Hematopoietic multipotent progenitor cell (in vitro differentiated cells): Measurements from ENCODE around the gene HIVEP3. TPM values are rescaled to one million over a fixed set of nuclear protein-coding genes. Genes with fewer than 3 reads are reported as not detected.

Experiments
- DNase-seq, 3 donors: peaks; one replicate each; pipeline ENCODE4 v3.0.0-alpha.2; 2011 to 2015; ENCODE audit warnings: low read depth in 2 of 3, low spot score in 2 of 3
- total RNA-seq: library from RNA; depleted of rRNA; stranded (reverse); fragments of >200 nt; gene quantifications from one replicate; pipeline ENCODE4 v1.2.3, GENCODE V29; 2012

HIVEP3 gene
- total RNA-seq, 1 donor: 4.6 TPM

GRCh38 chr1:41623736-41624135, 295.0 kb downstream of the HIVEP3 start:
- no peak for DNase-seq

GRCh38 chr1:41622859-41623732, 295.6 kb downstream of the HIVEP3 start:
- DNase-seq: no peak

GRCh38 chr1:41622402-41622801, 296.3 kb downstream of the HIVEP3 start:
- DNase-seq: no peak

GRCh38 chr1:41621791-41622190, 296.9 kb downstream of the HIVEP3 start:
- DNase-seq: no peak

GRCh38 chr1:41621256-41621655, 297.5 kb downstream of the HIVEP3 start:
- no peak for DNase-seq

- no peak for DNase-seq
Measured at GRCh38 chr1:41620365-41621169, 298.2 kb downstream of the HIVEP3 start.

GRCh38 chr1:41619511-41620364, 299.0 kb downstream of the HIVEP3 start:
- DNase-seq: no peak

- no peak for DNase-seq
Measured at GRCh38 chr1:41618871-41619270, 299.9 kb downstream of the HIVEP3 start.

- no peak for DNase-seq
Measured at GRCh38 chr1:41618066-41618825, 300.5 kb downstream of the HIVEP3 start.

GRCh38 chr1:41617336-41617735, 301.4 kb downstream of the HIVEP3 start:
- DNase-seq: no peak

GRCh38 chr1:41616563-41616962, 302.2 kb downstream of the HIVEP3 start:
- DNase-seq: no peak

GRCh38 chr1:41615981-41616380, 302.7 kb downstream of the HIVEP3 start:
- DNase-seq: no peak

- no peak for DNase-seq
Measured at GRCh38 chr1:41615316-41615715, 303.4 kb downstream of the HIVEP3 start.

- DNase-seq: no peak
Measured at GRCh38 chr1:41614818-41615217, 303.9 kb downstream of the HIVEP3 start.

- no peak for DNase-seq
Measured at GRCh38 chr1:41613689-41614574, 304.8 kb downstream of the HIVEP3 start.

- DNase-seq: no peak
Measured at GRCh38 chr1:41612953-41613352, 305.8 kb downstream of the HIVEP3 start.

GRCh38 chr1:41611932-41612450, 306.7 kb downstream of the HIVEP3 start:
- DNase-seq: no peak

- peak in 1 of 3 donors; percentile 22 for DNase-seq
Measured at GRCh38 chr1:41611068-41611931, 307.4 kb downstream of the HIVEP3 start.
